ENCODE measurements around the gene CSNK1G2.
A peak's percentile ranks its signal among the peaks of the same experiment; 100 is the strongest.

CSNK1G2 gene
- total RNA-seq: 33.5 to 125 (median 76.4) reads per million in 18 experiments

GRCh38 chr19:1941146-1942077 is at the start of gene CSNK1G2:
Gene CSNK1G2, plus strand, starts transcription at chr19:1941172. Its CDS starts 28,601 bp downstream, at chr19:1969773.
- peak in 1 of 2 donors; percentile 11 for DNase-seq

GRCh38 chr19:1893791-1894190 is 47.2 kb upstream of the CSNK1G2 start:
- DNase-seq: no peak

- DNase-seq: peak; percentile 29 to 61
These were observed 44.5 kb upstream of the CSNK1G2 start for GRCh38 chr19:1896508-1896907.

DNA sequence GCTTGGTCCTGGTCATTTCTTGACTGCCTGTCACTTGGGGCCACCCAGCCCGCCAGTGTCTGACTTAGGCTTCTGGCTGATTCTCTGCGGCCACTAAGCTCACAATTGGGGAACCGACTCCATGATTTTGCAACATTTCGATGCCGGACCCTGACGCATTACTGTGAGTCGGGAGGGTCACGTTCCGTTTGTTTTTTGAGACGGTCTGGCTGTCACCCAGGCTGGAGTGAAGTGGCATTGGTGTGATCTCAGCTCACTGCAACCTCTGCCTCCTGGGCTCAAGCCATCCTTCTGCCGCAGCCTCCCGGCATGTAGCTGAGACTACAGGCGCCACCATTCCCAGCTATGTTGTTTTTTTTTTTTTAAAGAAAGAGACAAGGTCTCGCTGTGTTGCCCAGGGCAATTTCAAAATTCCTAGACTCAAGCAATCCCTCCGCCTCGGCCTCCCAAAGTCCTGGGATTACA is 39.0 kb upstream of the CSNK1G2 start:
- peak; percentile 98 for DNase-seq

DNA sequence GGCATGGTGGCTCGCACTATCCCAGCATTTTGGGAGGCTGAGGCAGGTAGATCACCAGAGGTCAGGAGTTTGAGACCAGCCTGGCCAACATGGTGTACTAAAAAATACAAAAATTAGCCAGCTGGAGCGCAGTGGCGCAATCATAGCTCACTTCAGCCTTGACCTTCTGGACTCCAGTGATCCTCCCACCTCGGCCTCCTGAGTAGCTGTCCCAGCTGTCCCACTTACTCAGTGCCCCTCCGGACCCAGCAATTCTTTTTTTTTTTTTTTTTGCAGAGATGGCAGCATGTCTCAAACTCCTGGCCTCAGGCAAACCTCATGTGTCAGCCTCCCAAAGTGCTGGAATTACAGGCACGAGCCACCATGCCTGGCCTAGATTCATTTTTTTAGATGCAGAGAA is 38.0 kb upstream of the CSNK1G2 start:
- DNase-seq: no peak

- DNase-seq: no peak
These were observed 36.2 kb upstream of the CSNK1G2 start for GRCh38 chr19:1904860-1905109.

GRCh38 chr19:1905110-1905862 is 35.7 kb upstream of the CSNK1G2 start, which contains the start of the genes ADAT3 and SCAMP4:
Gene ADAT3, plus strand, starts transcription at chr19:1905399. Its CDS starts 6,649 bp downstream, at chr19:1912048.
Gene SCAMP4, plus strand, starts transcription at chr19:1905399. Its CDS starts 9,621 bp downstream, at chr19:1915020.
- DNase-seq: peak; percentile 98 to 99

- no peak for DNase-seq
These were observed 35.1 kb upstream of the CSNK1G2 start for GRCh38 chr19:1905863-1906375.

DNA sequence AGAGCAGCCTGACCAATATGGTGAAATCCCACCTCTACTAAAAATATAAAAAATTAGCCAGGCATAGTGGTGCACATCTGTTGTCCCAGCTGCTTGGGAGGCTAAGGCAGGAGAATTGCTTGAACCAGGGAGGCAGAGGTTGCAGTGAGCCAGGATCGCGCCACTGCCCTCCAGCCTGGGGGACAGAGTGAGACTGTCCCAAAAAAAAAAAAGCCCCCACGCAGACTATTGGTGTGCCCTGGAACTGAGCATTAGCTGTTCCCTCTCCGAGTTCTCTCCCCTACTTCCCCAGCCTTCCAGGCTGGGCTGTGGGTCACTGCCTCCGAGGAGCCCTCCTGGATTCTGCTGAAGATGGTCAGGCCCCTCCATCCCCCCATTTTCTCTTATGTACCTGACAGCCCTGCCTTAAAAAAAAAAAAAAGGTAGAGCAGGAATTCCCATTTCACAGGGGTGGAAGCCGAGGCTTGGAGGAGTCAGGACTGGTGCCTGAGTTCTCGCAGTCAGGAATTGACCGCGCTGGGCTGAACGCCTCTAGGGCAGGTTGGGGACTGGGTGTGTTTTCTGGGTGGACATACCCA is 33.9 kb upstream of the CSNK1G2 start:
- no peak for DNase-seq

DNA sequence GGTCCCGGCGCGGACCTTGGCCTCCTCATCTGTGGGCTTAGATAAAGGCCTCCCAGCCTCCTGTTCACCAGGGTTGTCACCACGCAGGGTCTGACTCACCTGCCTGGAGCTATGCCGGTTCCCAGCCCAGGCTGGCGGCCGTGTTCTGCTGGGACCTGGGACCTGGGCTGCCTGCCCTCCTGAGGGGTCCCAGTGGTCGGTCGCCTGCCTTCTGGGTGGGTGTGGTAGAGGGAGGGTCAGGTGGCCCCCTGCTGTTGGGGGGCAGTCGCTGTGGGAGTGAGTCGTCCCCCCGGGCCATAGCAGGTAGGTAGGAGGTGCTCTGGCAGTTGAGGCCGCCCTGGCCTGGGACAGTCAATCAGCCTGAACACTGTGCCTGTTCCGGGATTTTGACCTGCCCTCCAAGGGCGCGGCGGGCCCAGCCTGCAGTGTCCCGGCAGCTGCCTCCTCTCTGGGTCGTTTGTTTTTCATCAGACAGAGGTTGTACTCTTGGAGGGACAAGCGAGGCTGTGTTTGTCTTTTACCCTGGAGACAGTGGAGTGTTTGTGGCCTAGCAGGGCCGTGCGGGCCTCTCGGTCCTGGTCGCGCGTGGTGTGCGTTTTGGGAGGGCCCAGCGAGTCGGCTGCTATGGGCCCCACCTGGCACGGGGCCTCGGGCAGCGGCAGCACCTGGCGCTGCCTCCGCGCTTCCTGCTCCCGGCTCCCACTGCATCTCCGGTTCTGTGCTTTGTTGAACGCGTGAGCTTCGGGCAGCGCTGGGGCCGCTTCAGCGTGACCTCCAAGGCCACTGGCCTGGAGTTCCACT is 33.2 kb upstream of the CSNK1G2 start:
- DNase-seq: no peak

GRCh38 chr19:1908364-1908678 is 32.7 kb upstream of the CSNK1G2 start:
- no peak for DNase-seq

DNA sequence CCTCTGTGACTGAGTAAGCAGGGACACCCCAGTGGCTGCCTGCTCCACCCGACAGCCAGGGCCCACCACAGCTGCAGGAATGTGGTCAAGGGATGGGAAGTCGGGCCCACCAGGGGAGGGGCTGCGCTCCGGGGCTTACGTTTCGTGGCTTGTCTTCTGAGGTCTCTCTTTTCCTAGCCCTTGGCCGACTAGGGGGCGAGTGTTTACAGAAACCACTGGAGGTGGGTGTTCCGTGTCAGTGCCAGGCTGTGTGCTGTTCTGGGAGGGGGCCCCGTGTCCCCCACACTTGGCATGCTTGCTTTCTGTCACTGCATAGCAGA is 31.3 kb upstream of the CSNK1G2 start:
- no peak for DNase-seq

DNA sequence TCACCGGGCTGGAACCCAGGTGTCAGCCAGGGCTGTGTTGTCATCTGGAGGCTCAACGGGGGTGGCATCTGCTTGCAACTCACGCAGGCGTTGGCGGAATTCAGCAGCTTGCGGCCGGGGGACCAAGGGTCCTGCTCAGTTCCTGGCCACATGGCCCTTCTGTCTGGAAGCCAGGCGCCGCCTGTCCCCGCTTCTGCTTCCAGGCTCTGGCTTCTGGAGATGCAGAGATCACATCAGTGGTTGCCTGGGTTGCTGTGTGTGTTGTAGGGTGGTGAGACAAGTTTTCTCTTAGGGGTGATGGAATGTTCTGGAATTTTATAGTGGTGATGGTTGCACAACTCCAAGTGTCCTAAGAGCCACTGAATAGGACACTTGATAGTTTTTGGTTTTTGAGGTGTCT is 30.8 kb upstream of the CSNK1G2 start:
- no peak for DNase-seq

DNA sequence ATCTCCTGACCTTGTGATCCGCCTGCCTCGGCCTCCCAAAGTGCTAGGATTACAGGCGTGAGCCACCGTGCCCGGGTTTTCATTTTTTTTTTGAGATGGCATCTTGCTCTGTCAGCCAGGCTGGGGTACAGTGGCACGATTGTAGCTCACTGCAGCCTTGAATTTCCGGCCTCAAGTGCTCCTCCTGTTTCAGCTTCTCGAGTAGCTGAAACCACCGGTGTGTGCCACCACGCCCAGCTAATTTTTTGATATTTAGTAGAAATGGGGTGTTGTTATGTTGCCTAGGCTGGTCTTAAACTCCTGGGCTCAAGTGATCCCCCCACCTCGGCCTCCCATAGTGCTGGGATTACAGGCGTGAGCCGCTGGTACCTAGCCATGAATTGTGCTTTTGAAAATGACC is 29.9 kb upstream of the CSNK1G2 start:
- DNase-seq: no peak

DNA sequence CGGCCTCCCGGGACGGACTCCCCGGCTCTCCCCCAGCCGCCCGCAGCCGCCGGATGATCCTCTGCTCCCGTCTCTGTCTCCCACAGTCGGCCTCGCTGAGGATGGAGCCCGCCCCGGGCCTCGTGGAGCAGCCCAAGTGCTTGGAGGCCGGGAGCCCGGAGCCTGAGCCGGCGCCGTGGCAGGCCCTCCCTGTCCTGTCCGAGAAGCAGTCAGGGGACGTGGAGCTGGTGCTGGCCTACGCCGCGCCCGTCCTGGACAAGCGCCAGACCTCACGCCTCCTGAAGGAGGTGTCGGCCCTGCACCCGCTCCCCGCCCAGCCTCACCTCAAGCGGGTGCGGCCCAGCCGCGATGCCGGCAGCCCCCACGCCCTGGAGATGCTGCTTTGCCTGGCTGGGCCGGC is 29.0 kb upstream of the CSNK1G2 start:
- no peak for DNase-seq

DNA sequence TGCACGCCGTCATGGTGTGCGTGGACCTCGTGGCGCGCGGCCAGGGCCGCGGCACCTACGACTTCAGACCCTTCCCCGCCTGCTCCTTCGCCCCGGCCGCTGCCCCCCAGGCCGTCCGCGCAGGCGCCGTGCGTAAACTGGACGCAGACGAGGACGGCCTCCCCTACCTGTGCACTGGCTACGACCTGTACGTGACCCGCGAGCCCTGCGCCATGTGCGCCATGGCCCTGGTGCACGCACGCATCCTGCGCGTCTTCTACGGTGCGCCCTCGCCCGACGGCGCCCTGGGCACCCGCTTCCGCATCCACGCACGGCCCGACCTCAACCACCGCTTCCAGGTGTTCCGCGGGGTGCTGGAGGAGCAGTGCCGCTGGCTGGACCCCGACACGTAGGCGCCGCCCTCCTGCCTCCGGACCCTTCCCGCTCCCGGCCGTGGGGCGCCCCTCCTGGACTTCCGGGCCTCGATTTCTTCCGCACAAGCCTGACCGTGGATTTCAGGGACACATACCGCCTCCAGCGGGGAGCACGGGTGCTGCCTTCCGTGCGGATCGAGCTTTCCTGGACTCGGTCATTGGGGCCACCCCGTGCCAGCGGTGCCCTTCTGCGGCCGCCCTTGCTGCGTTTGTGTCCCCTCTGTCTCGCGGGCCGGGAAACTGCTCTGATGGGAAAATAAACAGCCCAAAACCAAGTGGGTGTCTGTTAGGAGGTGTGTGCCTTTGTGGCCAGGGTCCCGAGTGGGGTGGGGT is 28.0 kb upstream of the CSNK1G2 start:
- no peak for DNase-seq

DNA sequence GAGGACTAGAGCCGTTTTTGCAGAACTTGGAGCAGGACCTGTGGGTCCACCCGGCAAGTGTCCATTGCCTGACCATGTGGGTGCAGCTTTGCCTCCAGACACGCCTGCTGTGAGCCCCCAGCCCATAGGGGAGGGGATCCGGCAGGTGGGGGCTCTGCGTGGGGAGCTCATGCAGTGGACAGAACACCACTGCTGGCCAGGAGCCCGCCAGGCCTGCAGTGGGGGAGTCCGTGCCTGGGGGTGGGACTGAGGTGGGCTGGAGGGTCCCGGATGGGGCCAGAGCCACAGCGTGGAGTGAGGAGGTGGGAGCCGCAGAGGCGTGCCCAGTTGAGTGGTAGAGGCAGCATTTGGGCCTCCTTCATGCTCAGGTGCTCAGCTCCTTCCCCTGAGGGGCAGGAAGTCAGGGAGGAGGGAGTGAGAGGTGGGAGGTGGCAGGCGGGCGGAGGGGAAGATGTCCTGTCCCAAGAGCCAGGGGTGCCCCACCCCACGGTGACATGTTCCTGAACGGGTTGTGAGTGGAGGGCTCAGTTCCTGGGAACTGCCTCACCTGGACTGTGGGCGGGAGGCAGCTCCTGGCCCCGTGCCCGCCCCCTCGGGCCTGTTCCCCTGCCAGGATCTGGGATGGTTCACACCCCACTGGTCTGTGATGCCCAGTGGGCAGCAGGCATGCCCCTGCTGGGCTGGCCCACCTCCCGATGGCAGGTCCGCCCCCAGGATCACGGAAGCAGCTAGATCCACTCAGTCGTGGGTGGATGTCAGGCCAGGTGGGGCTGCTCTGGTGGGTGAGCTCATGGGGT is 27.0 kb upstream of the CSNK1G2 start:
- no peak for DNase-seq

DNA sequence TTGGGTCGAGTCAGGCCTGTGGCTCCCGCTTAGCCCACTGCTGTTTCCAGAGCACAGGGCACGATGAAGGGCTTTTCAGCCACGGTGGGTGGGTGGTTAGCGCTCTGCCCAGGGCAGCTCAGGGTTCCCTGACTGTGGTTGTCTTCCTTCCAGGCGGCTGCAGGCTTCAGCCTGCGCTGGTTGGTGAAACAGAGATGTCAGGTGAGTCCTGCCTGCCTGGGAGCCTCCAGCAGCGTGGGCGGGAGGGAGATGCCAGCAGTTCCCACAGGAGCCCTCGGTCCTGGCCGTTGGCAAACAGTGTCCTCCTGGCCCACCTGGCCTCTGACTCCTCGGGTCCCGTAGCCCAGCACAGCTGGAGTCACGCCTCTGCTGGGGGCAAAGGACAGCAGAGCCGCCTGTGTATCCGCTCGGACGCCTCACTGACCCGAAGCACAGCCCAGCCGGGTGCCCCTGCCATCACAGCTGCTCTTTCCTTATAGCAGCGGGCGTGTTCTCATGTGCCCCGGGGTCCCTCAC is 26.1 kb upstream of the CSNK1G2 start:
- no peak for DNase-seq

DNA sequence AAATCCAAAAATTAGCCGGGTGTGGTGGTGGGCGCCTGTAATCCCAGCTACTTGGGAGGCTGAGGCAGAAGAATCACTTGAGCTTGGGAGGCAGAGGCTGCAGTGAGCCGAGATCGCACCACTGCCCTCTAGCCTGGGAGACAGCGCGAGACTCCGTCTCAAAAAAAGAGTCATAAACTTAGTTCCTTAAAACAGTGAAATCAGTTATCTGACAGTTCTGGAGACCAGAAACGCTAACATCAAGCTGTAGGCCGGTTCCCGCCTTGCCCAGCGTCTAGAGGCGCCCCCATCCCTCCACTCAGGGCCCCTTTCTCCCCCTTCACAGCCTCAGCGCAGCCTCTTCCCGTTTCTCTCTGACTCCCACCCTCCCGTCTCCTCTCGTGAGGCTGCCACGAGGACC is 23.8 kb upstream of the CSNK1G2 start:
- peak; percentile 42 to 43 for DNase-seq

GRCh38 chr19:1917926-1918325 is 23.0 kb upstream of the CSNK1G2 start:
- DNase-seq: no peak

- DNase-seq: no peak
These were observed 22.0 kb upstream of the CSNK1G2 start for GRCh38 chr19:1918975-1919374.
